ENCODE measurements around the gene SOS1. TPM values are rescaled to one million over a fixed set of nuclear protein-coding genes. Genes with fewer than 3 reads are reported as not detected.

SOS1 gene
- total and polyA plus RNA-seq, 2 donors (not counting 3 experiments of a cell fraction or from before 2014, with no cell fraction given), result 22.2 to 32.5 TPM

GRCh38 chr2:39140322-39140847 is 19.5 kb upstream of the SOS1 start:
- H3K36me3 ChIP-seq (ENCODE audit: control insufficient read depth in 2 of 2, extremely low read depth in 1 of 2, insufficient read depth in 2 of 2, low read length in 2 of 2), result no peaks in the 10 kb centered on the region
- no peak overlapping the region for H3K4me3 ChIP-seq (replicated peaks in 1 of 3; ENCODE audit: insufficient read depth in 1 of 3, low read depth in 1 of 3, low read length in 3 of 3)
- no peaks in the 10 kb centered on the region for H3K4me1 ChIP-seq (ENCODE audit: control insufficient read depth, extremely low read depth, insufficient read depth, low read length)
- H4K20me1 ChIP-seq (replicated peaks; ENCODE audit: control insufficient read depth, extremely low read depth, insufficient read depth, low read length), result no peaks in the 10 kb centered on the region
- no peaks in the 10 kb centered on the region for H3K9me3 ChIP-seq (replicated peaks; ENCODE audit: control insufficient read depth, insufficient read depth, low read length)
- H3K9me1 ChIP-seq (replicated peaks; ENCODE audit: control insufficient read depth, extremely low read depth, insufficient read depth, low read length), result no peaks in the 10 kb centered on the region
- FAIRE-seq (no peak), DNase-seq (ENCODE audit: low read depth, low spot score) (no peak)
- ChIA-PET POLR2A (no interaction called here), CTCF (interaction anchor here (1.3 kb wide), 1 partner anchor 9 kb away, joined by 3 read pairs; no protein-coding TSS in a partner anchor)
- dilution Hi-C loops (cut with MboI; ENCODE audit: extremely low pct_ligation_motif_present, low sequenced_read_pairs), result no loop called here
- no peak overlapping the region for H3K9ac ChIP-seq (replicated peaks; ENCODE audit: extremely low read depth, insufficient read depth, low read length)
- peaks cover 0 to 3% of the 10 kb centered on the region in 2 experiments for H3K27me3 ChIP-seq (ENCODE audit: control insufficient read depth in 2 of 2, insufficient read depth in 2 of 2, low read length in 2 of 2)
- TF ChIP-seq GATA2 (IDR thresholded peaks at IDR 0.05; ENCODE audit: insufficient read depth, insufficient read length, low read depth, low read length), result no peak
- TF ChIP-seq JUN (IDR thresholded peaks at IDR 0.05; ENCODE audit: borderline replicate concordance, insufficient read depth, insufficient read length, low read depth), result no peak
- TF ChIP-seq MAX (IDR thresholded peaks at IDR 0.05; ENCODE audit: insufficient read depth, insufficient read length), result no peak
- no peak for TF ChIP-seq CTCF (IDR thresholded peaks at IDR 0.05; ENCODE audit: extremely low read depth in 1 of 2, insufficient read depth in 1 of 2, low read depth in 1 of 2, low read length in 2 of 2)
- no peak for TF ChIP-seq MYC (IDR thresholded peaks at IDR 0.05; ENCODE audit: low read depth, low read length)
- TF ChIP-seq POLR2A (IDR thresholded peaks at IDR 0.05; ENCODE audit: low read depth, low read length), result no peak
- TF ChIP-seq POLR2AphosphoS5 (IDR thresholded peaks at IDR 0.05; ENCODE audit: insufficient read depth, low read depth, low read length), result no peak
- no peak for TF ChIP-seq EZH2 (IDR thresholded peaks at IDR 0.05; ENCODE audit: borderline replicate concordance, low read depth, low read length, severe bottlenecking)
- TF ChIP-seq FOS (IDR thresholded peaks at IDR 0.05; ENCODE audit: borderline replicate concordance, insufficient read depth, low read length), result no peak
- no peaks in the 10 kb centered on the region for H3K79me2 ChIP-seq (ENCODE audit: control insufficient read depth, insufficient read depth, low read length)
- H3K27ac ChIP-seq (ENCODE audit: insufficient read depth, low read depth, low read length), result no peak overlapping the region
- no peak overlapping the region for H3K4me2 ChIP-seq (ENCODE audit: insufficient read depth, low read length)
- no peak overlapping the region for H2AFZ ChIP-seq (ENCODE audit: low read depth, low read length)
- BruUV-seq (replicated peaks), result no TSS peak
- intact Hi-C loops (cut with micrococcal nuclease), result no loop called here
